ENCODE data around the gene LPIN2.

GRCh38 chr18:3057526-3057925 is 44.6 kb upstream of the LPIN2 start:
- TF ChIP-seq CTCF (optimal IDR thresholded peaks at IDR 0.05 in 1 of 3, IDR thresholded peaks at IDR 0.05 in 1 of 3, conservative IDR thresholded peaks at IDR 0.05 in 1 of 3; ENCODE audit: extremely low read depth in 1 of 3, insufficient read depth in 2 of 3, low read length in 3 of 3) = no peak
- no peak for TF ChIP-seq EZH2 (IDR thresholded peaks at IDR 0.05; ENCODE audit: low read length)

Measured in keratinocyte (primary cell).